Measurements from ENCODE around the gene THAP3.

THAP3 gene

GRCh38 chr1:6668503-6668902 is 43.8 kb downstream of the THAP3 start:
- FAIRE-seq: no peak
- no peak for DNase-seq (ENCODE audit: insufficient read length, low spot score)
- no peak for TF ChIP-seq CTCF (IDR thresholded peaks at IDR 0.05; ENCODE audit: insufficient read depth, missing control alignments)

- DNase-seq (ENCODE audit: insufficient read length, low spot score): no peak
- no peak for TF ChIP-seq CTCF (IDR thresholded peaks at IDR 0.05; ENCODE audit: insufficient read depth, missing control alignments)
- FAIRE-seq: no peak
Observed at GRCh38 chr1:6672558-6672957, 47.9 kb downstream of the THAP3 start.

- no peak for FAIRE-seq
- no peak for DNase-seq (ENCODE audit: insufficient read length, low spot score)
- no peak for TF ChIP-seq CTCF (IDR thresholded peaks at IDR 0.05; ENCODE audit: insufficient read depth, missing control alignments)
Observed at GRCh38 chr1:6673816-6674398, 49.2 kb downstream of the THAP3 start.

- no peak for TF ChIP-seq CTCF (IDR thresholded peaks at IDR 0.05; ENCODE audit: insufficient read depth, missing control alignments)
- no peak for DNase-seq (ENCODE audit: insufficient read length, low spot score)
- FAIRE-seq: no peak
Observed at GRCh38 chr1:6674771-6675170, 50.1 kb downstream of the THAP3 start.

GRCh38 chr1:6675941-6676340 is 51.3 kb downstream of the THAP3 start:
- TF ChIP-seq CTCF (IDR thresholded peaks at IDR 0.05; ENCODE audit: insufficient read depth, missing control alignments): no peak

More at GRCh38 chr1:6675941-6676340, 51.3 kb downstream of the THAP3 start:
- FAIRE-seq (no peak), DNase-seq (ENCODE audit: insufficient read length, low spot score) (no peak)
